Ureter (tissue), 1 donor: ENCODE measurements around the gene LANCL2. TPM values are rescaled to one million over a fixed set of nuclear protein-coding genes. Genes with fewer than 3 reads are reported as not detected.

Experiments used
- DNase-seq: peaks from one replicate; pipeline ENCODE4 v3.0.0-alpha.2; 2020; ENCODE audit warnings: low spot score
- total RNA-seq: library from RNA; stranded (reverse); gene quantifications from one replicate; pipeline ENCODE4 v1.2.4, GENCODE V29; 2023
- donor health status: DM: yes; HTN: yes; CAD: no.

The LANCL2 gene
- total RNA-seq, 1 donor from 2014 or later, result 16.8 TPM

DNA sequence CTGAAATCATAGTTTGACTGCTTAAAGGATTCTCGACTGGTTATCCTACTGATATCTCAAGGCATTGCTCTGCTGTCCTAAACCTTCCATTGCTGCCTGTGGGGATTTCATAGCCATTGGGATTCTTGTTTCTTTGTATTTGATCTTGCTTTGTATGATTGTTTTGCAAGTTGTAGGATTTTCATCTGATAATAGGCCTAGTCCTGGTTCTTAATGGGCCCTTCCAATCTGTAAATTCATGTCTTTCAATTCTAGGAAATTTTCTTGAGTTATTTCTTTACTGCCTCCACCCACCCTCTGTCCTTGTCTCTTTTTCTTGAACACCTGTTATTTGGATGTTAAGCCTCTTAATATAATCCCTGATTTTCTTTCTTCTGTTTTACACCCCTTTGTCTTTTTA is 72.2 kb downstream of the LANCL2 start:
- no peak for DNase-seq

DNA sequence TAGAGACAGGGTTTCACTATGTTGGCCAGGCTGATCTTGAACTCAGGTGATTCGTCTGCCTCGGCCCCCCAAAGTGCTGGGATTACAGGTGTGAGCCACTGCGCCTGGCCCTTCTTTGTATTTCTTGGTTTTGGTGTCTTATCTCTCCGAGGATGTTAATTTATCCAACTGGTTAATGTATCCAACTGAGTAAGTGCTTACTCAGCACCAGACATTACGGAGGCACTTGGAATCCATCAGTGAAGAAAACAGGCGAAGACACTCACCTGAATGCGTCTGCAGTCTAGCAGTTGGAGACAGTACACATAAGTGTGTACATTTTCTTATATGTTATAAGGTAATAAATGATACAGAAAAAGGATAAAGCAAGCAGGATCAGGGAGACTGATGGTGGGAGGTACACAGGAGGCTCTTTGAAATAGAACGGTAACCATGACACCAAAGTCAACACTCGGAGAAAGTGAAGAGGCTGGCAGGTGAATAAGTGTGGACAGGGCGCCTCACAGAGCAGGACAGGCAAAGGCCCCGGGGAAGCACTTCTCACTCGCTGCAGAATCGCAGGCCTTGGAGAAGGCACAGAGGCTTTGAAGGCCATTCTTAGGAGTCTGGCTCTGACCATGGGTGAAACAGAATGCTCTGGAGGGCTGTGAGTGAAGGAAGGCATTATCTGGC is 73.1 kb downstream of the LANCL2 start:
- DNase-seq, result no peak

DNA sequence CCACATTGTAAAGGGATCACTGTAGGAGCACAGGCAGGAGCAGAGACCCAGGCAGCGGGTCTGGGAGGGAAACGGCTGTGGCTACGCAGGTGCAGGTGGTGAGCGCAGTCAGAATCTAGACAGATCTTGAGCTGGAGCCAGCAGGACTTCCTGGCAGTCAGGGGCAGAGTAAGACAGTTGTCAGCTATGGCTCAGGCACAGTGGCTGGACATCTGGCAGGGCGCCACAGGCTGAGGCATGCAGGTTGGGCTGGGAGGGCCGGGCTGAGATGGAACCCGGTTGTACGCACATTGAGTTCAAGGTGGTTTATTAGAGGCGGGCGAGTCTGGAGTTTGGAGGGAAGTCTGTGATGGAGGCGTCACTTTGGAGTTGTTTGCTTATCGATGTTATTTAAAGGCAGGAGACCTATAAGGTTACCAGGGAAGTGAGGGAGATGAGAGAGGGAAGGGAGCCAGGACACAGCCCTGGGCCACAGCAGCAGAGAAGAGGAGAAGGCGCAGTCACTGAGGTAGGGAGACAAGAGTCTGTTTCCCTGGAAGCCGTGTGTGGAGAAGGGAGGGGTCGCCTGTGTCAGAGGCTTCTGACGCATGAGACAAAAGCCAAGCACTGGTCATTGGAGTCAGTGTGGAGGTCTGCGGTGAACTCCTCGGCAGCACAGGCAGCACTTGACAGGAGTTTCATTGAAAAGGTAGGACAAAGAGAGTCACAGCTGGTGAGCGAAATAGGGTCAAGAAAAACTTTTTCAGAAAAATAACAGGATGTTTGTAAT is 73.8 kb downstream of the LANCL2 start:
- no peak for DNase-seq

DNA sequence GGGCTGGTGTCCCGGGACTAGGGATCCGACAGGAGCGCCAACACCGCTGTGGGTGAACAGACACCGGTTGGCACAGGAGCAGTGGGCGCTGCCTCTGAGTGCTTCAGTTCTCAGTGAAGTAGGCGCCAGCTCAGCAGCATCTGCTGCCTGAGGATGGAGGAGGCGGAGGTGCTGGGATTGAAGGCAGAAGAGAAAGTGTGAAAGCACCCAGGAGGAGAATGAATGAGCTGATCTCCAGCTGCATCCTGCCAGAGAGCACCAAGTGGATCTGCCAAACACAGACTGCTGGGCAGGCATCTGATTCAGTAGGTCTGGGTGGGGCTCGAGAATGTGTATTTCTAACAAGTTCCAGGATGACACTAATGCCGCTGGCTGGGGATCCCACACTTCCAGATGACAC is 74.5 kb downstream of the LANCL2 start:
- DNase-seq, result no peak

DNA sequence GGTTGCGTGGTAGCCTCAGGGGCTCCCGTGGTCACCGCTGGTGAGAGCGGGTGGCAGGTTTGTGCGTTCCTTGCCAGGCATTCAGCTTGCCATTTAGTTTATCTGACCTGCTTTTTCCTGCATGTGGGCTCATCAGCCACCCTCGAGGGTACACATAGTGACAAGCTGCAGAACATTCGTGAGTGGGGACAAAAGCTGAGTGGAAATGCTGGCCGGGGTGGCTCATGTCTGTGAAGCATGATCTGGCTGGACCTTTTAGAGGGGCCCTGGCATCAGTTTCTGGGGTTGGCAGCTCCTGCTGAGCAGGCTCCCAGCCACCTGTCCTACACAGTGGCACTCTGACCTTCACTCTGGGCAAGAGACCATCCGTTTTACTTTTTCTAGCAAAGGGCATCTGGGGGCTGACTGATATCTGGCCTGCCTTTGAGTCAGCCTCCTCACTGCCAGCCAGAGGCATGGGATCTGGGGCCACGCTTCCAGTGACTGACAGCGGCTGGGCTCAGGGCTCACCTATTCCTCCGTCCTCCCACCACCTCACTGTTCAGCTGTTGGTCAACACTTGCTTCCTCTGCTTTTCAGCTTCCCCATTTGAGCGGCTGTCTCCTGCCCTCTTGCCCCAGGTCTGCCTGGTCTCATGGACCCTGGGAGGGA is 75.0 kb downstream of the LANCL2 start:
- no peak for DNase-seq

DNA sequence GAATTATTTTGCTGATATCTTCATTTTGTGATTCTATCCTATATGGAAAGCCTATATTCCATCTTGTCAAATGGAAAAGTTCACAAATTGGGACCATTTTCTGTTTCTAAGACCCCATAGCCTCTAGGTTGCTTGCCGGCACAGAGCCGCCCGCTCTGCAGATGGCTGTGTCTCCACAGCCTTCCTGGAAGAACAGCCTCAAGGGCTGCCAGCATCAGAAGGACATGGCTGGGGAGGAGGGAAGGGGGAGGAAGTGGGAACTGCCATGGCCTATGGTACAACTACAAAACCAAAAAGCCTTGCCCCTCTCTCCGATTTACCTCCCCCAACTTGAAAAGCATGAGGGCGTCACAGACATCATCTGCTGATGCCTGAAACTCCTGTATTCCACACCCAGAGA is 75.9 kb downstream of the LANCL2 start:
- DNase-seq, result no peak

DNA sequence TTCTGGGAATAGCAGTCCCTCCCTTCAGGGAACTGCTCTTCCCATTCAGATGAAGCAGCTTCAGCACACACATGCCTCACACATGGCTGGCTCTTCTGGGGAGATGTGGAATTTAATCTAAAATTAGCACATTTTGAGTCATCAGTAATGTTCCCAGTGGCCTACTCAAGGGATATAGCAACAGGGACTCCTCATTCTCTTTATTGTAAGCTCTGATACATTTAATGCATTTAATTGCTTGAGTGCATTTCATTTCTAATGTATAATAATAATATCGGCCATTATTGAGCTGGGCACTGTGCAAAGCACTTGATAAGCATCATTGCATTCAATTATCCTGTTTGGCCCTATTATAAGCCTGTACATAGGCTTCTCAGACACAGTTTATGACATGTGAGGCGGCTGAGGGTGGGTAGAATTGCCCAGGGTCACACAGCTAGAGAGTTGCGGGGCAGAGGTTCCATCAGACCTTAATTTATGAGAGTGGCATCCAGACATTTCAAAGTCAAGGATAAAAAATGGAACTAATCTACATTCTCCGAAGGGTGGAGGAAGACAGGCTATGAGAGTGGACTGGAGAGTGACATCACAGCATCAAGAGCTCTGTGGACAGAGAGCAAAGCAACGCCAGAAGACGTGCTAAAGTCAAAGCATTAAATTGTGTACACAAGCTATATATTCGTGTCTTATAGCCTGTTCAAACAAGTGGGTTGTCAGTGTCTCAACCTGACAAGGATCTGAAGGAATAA is 76.8 kb downstream of the LANCL2 start:
- DNase-seq, result no peak

DNA sequence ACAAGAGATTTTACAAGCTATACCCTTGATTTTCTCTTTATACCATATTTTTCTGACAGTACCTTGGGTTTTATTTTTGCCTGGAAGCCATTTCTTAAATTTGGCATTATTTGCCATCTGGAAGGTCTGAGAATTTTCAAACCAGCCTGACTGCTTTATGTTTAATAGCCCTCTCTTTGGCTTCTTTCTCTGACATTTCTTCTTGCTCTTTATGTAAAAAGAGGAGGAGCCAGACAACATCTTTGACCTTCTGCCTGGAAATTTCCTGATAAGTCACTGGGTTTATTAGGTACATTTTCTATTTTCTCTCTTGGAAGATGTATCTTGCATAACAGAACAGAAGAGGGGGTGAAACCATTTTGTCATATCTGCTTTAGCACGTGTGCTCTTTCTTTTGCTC is 79.6 kb downstream of the LANCL2 start:
- DNase-seq, result no peak

DNA sequence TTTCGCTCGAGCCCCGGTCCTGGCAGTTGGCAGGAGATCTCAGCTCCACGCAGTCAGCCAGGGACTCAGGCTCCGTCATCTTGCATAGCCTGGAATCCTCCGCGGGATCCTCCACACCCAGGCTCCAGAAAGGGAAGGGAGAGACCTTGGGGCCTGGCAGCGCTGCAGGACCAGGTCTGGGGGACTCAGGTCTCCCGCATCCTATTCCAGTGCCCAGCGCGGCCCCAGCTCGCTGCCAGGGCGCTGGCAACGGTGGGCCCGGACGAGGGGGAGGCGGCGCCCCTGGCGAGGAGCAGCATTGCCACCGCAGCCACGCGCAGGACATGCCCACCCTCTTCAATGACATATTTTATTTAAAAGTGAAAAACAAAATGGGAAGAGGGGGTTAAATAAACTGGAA is 83.4 kb downstream of the LANCL2 start:
- no peak for DNase-seq

DNA sequence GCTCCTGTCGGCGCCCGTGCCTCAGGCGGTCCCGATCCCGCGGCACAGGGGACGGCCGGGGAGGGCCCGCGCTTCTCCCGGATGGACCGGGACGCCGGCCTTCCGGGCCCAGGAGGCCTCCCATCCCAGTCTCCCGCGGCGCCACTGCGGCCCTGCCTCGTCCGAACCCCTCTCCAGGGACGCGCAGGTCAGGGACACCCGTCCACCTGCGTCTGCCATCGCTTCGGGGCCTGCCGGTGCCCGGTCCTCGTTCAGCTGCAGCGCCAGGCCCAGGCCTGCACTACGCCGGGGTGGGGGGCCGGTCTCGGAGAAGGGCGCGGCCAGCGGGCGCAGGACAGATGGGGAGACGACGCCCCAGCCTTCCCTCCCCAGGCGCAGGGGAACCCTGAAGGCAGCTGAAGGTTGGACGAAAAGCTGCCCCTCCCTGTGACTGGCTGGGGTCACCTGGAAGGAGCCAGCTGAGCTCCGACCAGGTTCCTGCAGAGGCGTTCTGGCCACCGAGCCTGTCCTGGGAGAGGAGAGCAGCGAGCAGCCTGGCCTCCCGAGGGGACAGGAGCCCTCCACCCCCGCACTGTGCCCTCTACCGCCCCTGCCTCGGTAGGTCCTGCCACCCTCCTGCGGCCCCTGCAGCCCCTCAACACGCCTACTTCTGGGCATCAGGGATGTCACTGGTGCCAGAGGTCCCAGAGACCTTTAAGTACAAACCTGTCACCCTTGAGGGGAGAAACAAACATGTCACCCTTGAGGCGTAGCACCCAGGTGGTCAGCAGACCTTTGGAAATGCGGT is 84.3 kb downstream of the LANCL2 start:
- DNase-seq, result no peak

DNA sequence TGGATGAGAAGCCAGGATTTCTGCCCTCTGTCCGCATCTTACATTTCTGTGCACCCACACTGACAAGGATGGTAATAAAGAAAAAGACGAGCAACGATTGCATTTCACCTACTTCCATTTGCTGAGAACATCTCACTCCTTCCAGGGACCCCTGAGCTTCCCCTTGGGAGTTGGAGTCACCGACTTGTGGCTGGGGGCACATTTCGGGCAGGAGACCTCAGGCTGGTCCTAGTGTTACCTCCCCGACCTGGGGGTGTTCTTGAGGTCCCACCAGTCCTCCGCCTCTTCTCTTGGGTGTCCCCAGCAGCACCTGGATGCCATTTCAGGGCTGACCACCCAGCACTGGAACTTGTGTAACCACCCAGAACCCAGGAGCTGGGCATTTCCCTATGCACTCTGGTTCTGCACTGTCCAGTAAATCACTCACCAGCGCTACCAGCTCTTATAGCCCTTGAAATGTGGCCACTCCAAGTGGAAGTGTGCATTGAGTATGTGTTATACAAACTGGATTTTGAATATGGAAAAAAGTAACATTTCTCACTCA is 84.9 kb downstream of the LANCL2 start:
- DNase-seq, result no peak

DNA sequence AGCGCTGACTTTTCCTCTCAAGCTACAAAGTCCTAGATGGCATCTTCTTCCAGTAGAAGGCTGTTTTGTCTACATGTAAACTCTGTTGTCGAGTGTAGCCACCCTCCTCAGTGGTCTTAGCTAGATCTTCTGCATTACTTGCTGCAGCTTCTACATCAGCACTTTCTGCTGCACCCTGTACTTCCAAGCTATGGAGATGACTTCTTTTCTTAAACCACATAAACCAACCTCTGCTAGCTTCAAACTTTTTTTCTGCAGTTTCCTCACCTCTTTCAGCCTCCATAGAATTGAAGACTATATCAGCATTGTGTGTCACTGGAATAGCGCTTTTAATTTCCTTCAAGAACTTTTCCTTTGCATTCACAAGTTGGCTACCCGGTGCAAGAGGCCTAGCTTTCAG is 87.8 kb downstream of the LANCL2 start:
- no peak for DNase-seq

DNA sequence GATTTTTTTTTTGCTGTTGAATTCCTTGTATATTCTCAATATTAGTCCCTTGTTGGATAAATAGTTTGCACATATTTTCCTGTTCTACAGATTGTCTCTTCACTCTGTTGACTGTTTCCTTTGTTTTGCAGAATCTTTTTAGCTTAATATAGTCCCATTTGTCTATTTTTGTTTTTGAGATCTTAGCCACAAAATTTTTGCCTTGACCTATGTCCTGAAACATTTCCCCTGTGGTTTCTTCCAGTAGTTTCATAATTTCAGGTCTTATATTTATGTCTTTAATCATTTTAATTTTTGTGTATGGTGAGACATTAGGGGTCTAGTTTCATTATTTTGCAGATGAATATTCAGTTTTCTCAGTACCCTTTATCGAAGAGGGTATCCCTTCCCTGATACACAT is 92.7 kb downstream of the LANCL2 start:
- DNase-seq, result no peak

DNA sequence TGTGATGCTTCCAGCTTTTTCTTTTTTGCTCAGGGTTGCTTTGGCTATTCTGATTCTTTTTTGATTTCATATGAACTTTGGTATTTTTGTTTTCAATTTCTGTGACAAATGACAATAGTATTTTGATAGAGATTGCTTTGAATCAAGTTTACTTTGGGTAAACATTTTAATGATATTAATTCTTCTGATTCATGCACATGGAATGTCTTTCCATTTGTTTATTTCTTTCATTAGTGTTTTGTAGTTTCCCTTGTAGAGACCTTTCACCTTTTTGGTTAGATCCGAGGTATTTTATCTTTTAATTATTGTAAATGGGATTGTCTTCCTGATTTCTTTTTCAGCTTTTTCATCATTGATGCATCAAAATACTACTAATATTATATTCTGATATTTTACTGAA is 93.2 kb downstream of the LANCL2 start:
- DNase-seq, result no peak

DNA sequence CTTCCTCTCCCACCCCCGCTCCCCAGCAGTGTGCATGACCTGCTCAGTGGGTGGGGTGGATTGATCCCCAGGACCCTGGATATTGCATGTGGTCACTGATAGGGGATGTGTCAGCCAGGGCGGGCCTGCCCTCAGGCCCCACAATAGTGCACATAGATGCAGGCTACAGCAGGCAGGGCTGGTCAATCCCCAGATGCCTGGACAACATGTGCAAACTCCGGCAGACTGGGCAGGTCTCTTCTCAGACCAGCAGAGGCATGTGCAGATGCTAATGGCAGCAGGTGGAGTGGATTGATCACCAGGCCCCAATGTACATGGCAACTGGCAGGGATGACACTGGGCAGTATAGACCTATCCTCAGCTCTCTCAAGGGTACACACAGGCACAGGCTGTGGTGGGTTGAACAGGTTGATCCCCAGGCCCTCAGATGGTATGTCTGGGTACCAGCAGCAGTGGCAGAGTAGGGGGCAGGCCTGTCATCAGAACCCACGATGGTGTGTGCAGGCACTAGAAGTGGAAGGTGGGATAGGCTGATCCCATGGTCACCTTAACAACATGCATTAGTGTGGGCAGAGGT is 98.6 kb downstream of the LANCL2 start:
- no peak for DNase-seq

DNA sequence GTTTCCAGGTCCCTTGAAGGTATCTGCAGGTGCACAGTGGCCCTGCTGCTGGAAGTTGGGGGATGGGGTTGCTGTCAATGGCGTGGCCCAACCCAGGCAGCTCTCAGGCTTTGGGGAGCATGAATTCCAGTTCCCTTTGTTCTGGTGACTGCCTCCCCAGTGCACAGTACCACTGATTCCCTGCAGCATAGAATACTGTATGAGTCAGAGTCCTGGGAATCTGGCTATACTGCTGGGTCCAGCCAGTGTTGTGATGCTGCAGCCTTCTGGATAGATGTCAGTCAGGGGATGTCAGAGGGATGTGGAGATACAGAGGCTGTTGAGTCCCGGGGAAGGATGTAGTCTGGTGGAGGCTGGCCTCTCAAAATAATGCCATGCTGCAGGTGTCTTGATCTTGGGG is 99.3 kb downstream of the LANCL2 start:
- no peak for DNase-seq

DNA sequence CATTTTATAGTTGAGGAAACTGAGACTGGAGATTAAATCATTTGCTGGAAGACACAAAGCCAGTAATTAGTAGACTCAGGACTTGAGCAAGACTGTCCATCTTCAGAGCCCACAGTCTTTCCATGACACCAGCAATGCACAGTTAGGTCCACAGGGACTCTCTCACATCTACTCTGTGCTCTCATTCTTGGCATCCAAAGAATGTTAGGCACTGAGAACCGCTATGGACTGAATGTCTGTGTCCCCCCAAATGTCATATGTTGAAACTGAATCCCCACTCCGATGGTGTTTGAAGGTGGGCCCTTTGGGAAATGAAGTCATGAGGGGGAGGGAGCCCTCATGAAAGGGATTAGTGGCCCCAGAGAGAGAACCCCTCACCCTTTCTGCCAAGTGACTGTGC is 100.6 kb downstream of the LANCL2 start:
- DNase-seq, result no peak

DNA sequence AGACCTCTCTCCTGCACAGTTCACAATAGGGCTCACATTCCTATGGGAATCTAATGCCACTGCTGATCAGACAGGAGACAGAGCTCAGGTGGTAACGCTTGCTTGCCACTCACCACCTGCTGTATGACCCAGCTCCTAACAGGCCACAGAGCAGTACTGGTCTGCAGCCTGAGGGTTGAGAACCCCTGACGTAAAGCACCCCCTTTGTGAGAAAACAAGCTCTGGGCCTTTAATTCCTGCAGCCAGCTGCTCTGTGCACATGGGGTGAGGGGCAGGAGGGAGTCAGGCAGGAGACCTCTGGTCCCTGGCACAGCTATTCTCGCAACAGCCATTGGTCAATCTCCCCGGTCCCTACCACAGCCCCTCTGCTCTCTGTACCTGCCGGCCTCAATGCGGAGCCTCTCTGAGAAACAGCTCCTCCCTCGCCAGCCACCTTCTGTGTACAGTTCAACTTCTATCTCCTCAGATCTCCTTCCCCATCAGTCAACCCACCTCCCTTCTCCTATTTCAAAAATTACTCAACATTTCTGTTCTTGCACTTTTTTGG is 102.0 kb downstream of the LANCL2 start:
- DNase-seq, result no peak

DNA sequence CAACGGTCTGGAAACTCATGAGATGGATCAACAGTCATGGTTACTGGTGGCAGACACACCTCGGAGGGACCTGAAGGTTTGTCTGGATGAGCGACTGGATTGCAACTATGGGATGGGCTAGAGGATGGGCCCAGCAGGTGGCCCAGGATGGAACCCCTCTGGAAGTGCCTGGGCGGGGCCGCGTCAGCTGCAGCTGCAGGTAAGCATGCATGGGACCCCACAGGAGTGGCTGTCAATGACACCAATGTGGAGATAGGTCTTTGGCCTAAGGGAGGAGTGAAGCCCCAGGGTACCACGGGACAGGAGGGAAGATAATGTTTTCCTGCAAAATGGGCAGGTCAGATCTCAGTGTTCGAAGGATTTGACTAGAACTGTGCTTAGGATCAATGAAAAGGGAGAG is 103.4 kb downstream of the LANCL2 start:
- DNase-seq, result no peak

DNA sequence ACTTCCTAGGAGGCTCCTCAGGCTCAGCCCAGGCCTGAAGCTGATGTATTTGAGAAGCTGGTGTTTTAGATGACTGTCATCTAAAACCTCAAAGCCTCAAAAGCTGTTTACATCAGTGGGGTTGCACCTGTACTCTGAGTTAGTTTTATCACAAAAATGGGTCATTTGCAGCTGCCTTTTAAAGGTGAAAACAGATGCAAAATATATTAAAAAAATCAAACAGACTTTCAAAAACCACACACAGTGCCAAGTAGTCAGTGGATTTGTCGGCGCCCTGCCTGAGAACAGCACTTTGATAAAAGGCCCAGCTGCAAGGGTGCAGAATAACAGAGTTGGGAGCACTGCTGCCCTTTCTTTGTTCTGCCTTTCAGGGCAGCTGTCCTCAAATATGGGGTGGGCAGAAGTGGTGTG is 104.1 kb downstream of the LANCL2 start:
- DNase-seq, result no peak

DNA sequence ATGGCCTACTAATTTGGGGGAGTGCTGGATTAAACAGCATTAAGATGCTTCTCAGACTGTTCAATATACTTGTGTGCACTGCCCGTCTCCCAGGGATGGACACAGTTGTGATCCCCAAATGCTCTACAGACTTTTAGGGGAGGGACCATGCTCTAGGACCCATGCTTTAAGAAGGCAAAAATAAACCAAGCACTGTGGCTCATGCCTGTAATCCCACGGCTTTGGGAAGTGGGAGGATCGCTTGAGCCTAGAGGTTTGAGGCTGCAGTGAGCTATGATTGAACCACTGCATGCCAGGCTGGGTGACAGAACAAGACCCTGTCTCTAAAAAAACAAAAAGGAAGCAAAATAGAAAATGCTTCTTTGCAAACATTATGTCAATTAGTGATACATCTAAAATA is 104.6 kb downstream of the LANCL2 start:
- DNase-seq, result no peak
